Rectal smooth muscle tissue (tissue), 1 donor: ENCODE results near the gene JMJD1C.
"Not testable (repeated sequence)": the region's sequence is repeated elsewhere in the genome, so short reads cannot be mapped to it uniquely, and the experiment has no call there.

ENCODE experiments used
- H3K27ac ChIP-seq: one replicate; pipeline ENCODE4 v1.7.0; 2013; ENCODE audit warnings: low read depth, low read length, inconsistent platforms
- H3K27me3 ChIP-seq: one replicate; pipeline ENCODE4 v1.7.0; 2013; ENCODE audit warnings: low read length; ENCODE audit not compliant: control insufficient read depth, insufficient read depth
- H3K36me3 ChIP-seq: one replicate; pipeline ENCODE4 v1.7.0; 2013; ENCODE audit warnings: low read length; ENCODE audit not compliant: control insufficient read depth, insufficient read depth
- H3K4me1 ChIP-seq: one replicate; pipeline ENCODE4 v1.7.0; 2013; ENCODE audit warnings: low read length; ENCODE audit not compliant: control insufficient read depth, insufficient read depth
- H3K4me3 ChIP-seq: one replicate; pipeline ENCODE4 v1.7.0; 2013; ENCODE audit warnings: low read length
- H3K9ac ChIP-seq: one replicate; pipeline ENCODE4 v1.7.0; 2013; ENCODE audit warnings: low read length

The JMJD1C gene

DNA sequence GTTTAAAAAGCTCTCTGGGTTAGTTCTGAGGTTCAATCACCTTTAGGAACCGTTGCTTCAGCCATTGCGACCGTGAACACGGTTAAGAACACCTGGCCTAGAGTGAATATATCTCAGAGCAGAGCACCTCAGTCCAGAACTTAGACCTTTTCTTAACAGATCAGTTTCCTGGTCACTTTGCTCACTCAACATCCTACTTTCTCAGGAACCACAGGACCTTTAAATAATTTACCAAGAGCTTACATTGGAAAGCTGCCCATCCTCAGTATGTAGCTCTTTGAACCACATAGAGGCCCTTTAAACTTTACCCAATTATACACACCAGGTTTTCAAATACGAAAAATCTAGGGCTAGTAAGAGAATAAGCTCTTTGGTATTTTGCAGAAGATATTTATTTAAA, 179.4 kb downstream of the JMJD1C start:
- Histone ChIP-seq H3K4me3 (no peak overlapping the region), H3K9ac (no peak overlapping the region), H3K4me1 (no peaks in the 10 kb centered on the region), H3K36me3 (no peaks in the 10 kb centered on the region), H3K27ac (no peak overlapping the region), H3K27me3 (no peaks in the 10 kb centered on the region)

DNA sequence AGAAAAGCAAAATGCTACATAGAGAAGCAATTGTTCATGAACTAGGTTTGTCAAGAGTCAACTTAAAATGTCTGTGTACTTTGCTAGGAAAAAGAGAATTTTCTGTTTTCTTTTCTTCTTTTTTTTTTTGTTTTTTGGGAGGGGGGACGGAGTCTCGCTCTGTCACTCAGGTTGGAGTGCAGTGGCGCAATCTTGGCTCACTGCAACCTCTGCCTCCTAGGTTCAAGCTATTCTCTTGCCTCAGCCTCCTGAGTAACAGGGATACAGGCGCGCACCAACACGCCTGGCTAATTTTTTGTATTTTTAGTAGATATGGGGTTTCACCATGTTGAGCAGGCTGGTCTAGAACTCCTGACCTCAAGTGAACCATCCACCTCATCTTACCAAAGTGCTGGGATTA, 181.9 kb downstream of the JMJD1C start:
- not testable (repeated sequence) for H3K4me1 ChIP-seq, H3K27me3 ChIP-seq, H3K27ac ChIP-seq, H3K4me3 ChIP-seq, H3K36me3 ChIP-seq, H3K9ac ChIP-seq

DNA sequence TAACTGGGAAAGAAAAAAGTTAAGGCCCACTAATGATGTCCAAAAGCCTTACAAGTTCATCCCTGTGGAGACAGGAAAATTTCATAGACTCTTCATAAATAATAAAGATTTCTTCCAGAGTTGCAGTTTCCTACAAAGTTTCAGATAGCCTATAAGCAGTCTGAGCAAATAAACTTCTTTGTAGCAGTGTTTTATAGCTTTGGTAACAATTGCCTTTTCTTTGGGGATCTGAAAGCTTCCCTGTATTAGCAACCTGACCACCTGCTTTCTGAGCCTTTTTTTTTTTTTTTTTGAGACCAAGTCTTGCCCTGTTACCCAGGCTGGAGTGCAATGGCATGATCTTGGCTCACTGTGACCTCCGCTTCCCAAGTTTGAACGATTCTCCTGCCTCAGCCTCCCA, 182.7 kb downstream of the JMJD1C start:
- H3K36me3 ChIP-seq, result no peaks in the 10 kb centered on the region
- no peaks in the 10 kb centered on the region for H3K4me1 ChIP-seq
- no peak overlapping the region for H3K4me3 ChIP-seq
- no peaks in the 10 kb centered on the region for H3K27me3 ChIP-seq
- no peak overlapping the region for H3K27ac ChIP-seq
- H3K9ac ChIP-seq, result no peak overlapping the region

DNA sequence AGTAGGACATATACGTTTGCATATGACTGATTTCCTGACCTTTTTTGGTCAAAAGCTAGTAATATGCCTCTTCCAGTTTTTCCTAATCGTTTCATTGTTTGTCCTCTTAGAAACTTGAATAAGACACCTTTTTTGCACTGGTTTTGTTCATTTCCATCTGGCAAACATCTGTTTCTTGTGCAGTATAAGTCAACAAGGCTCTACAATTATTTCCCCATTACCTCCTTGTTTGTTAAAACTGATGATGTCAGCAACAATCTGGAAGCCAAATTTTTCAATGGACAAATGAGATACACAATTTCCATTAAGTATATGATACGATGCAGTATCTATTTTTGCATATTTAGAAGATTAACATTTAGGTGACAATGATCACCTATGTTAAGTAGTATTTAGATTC, 183.8 kb downstream of the JMJD1C start:
- H3K27me3 ChIP-seq, result no peaks in the 10 kb centered on the region
- no peaks in the 10 kb centered on the region for H3K4me1 ChIP-seq
- no peak overlapping the region for H3K27ac ChIP-seq
- no peak overlapping the region for H3K4me3 ChIP-seq
- no peaks in the 10 kb centered on the region for H3K36me3 ChIP-seq
- no peak overlapping the region for H3K9ac ChIP-seq

DNA sequence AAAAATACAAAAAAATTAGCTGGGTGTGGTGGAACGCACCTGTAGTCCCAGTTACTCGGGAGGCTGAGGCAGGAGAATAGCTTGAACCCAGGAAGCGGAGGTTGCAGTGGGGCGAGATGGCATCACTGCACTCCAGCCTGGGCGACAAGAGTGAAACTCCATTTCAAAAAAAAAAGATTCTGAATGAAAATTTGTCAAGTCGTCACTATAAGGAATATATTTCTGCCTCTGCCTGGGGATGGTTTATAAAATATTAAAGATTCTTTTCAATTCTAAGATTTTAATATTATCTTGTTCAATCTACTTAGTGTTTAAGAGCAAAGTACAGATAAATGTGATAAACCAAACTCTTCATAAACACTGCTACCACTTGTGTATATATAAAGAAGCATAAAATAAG, 185.4 kb downstream of the JMJD1C start:
- no peaks in the 10 kb centered on the region for H3K4me1 ChIP-seq
- no peaks in the 10 kb centered on the region for H3K27me3 ChIP-seq
- H3K36me3 ChIP-seq, result no peaks in the 10 kb centered on the region
- H3K4me3 ChIP-seq, result no peak overlapping the region
- no peak overlapping the region for H3K9ac ChIP-seq
- no peak overlapping the region for H3K27ac ChIP-seq

DNA sequence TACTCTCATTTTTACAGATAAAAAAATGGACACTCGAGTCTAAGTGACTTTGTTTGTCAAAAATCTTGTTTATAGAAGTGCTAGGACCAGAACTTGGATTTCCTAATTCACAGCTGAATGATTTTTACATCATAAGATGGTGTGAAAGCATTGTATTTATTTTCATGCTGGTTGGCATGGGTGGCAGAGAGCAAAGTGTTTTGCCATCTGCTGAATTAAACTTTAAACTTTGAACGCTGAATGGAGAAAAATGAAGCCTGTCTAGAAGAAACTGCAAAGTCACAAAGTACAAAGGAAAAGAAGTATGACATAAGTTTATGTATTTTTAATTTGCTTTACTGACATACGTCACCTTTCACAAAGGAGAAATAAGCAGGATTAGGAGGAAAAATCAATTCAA, 190.7 kb downstream of the JMJD1C start:
- Histone ChIP-seq H3K27me3 (no peaks in the 10 kb centered on the region), H3K36me3 (no peaks in the 10 kb centered on the region), H3K9ac (no peak overlapping the region), H3K4me1 (peaks cover 5% of the 10 kb centered on the region), H3K27ac (no peak overlapping the region), H3K4me3 (no peak overlapping the region)

DNA sequence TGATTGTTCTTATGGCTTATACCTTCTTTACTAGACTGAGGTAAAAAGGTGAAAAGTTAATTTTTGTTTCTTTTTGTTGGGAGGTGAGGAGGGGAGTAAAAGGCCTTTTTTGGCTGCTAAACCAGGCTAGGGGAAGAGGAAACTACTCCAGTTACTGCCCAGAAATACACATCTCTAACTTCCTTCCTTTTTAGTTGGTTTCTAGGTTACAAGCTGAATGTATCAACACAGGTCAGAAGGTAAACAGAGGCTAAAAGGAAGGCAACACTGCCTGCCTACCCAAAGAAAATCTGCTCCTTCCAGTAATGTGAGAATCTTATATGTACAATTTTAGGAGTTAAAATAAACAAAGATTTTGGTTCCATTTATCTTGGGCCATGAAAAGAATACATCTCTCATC, 192.2 kb downstream of the JMJD1C start:
- Histone ChIP-seq H3K36me3 (no peaks in the 10 kb centered on the region), H3K9ac (no peak overlapping the region)

DNA sequence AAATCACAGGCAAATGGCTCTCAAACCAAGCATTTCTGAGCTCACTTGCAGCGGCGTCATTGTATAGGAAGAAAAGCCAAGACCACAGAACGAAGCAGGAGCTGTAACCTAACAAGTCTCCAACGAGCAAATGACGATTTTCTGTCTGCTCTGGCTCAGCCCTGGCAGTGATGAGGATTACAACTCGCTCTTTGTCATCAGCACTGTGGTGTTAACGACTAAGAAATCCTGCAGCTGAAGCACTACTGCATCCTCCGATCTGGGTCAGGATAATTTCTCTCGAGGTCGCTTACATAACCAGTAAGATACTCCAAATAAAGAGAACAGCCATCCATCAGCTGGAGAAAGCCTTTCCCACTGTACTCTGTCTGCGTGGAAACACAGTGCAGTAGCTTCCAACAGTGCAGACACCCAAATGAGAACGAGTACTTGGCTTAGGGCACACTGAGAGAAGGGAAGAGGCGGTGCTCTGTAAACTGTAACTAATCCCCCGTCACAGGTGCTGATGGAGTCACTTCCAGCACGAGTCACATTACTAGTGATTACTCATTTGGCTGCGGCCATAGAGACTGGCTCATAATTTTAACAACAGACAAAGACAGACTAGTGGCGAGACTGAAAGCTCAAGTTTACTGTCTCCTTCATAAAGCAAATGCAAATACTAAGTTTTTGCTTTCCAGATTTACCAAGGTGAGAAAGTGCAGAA, 196.8 kb downstream of the JMJD1C start:
- Histone ChIP-seq H3K4me3 (peak overlapping the region; percentile 91), H3K9ac (peak overlapping the region; percentile 93), H3K4me1 (peaks cover 7% of the 10 kb centered on the region), H3K36me3 (no peaks in the 10 kb centered on the region), H3K27ac (peak overlapping the region; percentile 91), H3K27me3 (no peaks in the 10 kb centered on the region)

More for the DNA sequence above, 192.2 kb downstream of the JMJD1C start:
- H3K4me3 ChIP-seq, result no peak overlapping the region
- H3K27me3 ChIP-seq, result no peaks in the 10 kb centered on the region
- H3K27ac ChIP-seq, result no peak overlapping the region
- H3K4me1 ChIP-seq, result peaks cover 7% of the 10 kb centered on the region

DNA sequence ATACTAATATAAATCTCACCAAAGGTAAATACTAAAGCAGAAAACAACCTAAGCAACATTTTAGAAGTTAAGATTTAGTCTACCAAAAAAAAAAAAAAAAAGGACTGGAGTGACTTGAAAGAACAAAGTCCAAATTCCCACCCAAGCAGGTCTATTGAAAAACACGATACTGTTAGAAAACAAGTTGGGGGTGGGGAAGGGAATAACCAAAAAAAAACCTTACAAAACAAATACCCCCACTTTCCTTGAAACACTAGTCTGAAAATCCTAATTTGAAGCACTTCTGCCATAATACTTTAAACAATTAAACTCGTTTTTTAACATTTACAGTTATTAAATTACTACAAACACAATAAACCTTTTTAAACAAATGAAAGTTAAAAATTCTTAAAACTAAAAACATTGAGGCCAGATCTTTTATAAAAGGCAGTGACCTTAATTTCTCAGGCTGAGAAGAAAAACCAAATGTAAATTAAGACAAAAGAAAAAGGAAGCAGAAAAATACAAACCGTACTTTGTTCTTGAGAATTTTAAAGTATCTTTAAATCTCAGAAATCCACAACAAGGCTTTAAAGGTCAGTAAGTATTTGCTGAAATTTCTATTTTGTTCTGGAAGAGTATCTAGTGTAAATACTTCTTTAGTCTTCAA, 197.5 kb downstream of the JMJD1C start:
- H3K9ac ChIP-seq, result peak overlapping the region; percentile 93
- H3K4me3 ChIP-seq, result peak overlapping the region; percentile 91
- no peaks in the 10 kb centered on the region for H3K27me3 ChIP-seq
- H3K4me1 ChIP-seq, result peaks cover 4% of the 10 kb centered on the region
- peak overlapping the region; percentile 91 for H3K27ac ChIP-seq
- no peaks in the 10 kb centered on the region for H3K36me3 ChIP-seq

DNA sequence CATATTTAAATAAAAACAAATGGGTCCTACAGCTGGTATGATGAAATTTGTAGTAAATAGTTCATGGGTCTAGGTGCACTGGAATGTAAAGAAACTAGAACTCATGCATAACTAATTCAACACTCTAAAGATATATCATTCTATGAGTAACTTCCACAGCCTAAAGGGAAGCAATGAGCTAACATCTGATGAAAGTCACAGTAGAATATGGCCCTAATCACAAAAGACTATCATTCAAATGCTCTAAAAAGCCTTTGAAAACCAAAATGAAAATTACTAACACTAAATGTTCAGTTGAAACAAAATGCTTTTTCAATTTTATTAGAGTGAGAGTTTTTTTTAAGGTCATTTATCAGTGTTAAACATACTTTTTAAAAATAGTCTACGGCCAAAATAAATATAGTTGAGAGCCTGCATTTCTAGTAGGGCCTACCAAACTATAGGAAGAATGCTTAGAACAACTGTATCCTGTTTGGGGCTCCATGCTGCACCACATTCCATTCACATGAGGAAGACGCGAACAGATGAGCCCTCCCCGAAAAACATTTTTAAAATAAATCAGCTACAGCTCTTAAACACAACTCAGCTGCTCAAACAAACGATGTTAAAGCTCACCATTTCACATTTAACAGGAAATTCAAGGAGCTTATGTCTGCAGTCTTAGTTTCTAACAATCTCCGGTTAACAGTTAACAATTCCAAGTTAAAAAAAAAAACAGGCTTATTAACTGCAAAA, 198.2 kb downstream of the JMJD1C start:
- peak overlapping the region; percentile 25 for H3K9ac ChIP-seq
- H3K36me3 ChIP-seq, result no peaks in the 10 kb centered on the region
- no peaks in the 10 kb centered on the region for H3K27me3 ChIP-seq

DNA sequence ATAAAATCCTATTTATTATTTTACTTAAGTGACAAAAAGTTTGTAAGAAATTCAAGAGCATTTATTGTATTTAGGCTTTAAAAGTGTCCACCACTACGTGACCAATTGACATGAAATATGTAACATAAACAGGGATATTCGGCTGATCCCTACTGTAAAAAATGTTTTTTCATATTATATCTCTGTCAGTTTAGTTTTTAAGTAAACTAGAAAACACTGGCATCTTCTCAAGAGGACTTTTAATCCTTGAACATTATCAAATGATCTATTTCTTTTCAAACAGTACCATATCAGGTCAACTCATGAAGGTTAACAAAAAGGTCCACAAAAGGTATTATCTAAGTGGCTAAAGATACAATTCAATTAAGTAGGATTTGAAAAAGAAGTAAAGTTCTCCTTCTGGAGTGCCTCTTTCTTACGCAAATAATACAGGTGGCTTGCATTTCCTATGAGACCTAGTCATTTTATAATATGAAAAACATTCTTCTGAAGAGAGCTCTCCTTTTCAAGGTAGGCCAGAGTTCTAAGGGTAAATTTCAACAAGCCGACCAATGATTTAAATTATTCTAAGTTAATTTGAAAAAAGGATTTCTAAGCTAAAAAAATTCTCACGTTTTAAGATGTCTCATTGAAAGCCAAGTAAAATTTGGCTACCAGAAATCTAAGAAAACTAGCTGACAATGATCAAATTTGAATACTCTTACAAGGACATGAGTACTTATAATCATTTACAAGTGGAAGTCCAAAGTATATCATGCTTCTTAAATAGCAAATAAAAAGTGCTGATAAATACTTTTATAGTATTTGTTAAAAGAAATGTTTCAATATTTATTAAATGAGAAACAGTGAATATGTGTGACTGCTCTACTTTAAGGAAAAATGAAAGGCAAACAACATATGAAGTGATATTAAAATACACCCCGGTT, 199.1 kb downstream of the JMJD1C start:
- Histone ChIP-seq H3K36me3 (no peaks in the 10 kb centered on the region), H3K27ac (peak overlapping the region; percentile 50), H3K27me3 (no peaks in the 10 kb centered on the region), H3K4me1 (peaks cover 7% of the 10 kb centered on the region), H3K9ac (peak overlapping the region; percentile 49), H3K4me3 (peak overlapping the region; percentile 91)

More for the DNA sequence above, 198.2 kb downstream of the JMJD1C start:
- Histone ChIP-seq H3K4me3 (peak overlapping the region; percentile 91), H3K4me1 (peaks cover 7% of the 10 kb centered on the region), H3K27ac (peak overlapping the region; percentile 91)
